Colonic mucosa (tissue), 4 donors: ENCODE results near the gene RAB3IP. TPM values are rescaled to one million over a fixed set of nuclear protein-coding genes. Genes with fewer than 3 reads are reported as not detected.
"Not testable (repeated sequence)": the region's sequence is repeated elsewhere in the genome, so short reads cannot be mapped to it uniquely, and the experiment has no call there.

Source experiments
- DNase-seq: peaks from one replicate; pipeline ENCODE4 v3.0.0-alpha.2; 2020
- H3K27ac ChIP-seq: fragments of 200-600 bp; one replicate; pipeline ENCODE4 v1.8.0; 2021
- H3K27me3 ChIP-seq: fragments of 200-600 bp; one replicate; pipeline ENCODE4 v1.8.0; 2021
- H3K36me3 ChIP-seq: fragments of 200-600 bp; one replicate; pipeline ENCODE4 v1.8.0; 2021
- H3K4me1 ChIP-seq: fragments of 200-600 bp; one replicate; pipeline ENCODE4 v1.8.0; 2021; ENCODE audit warnings: mild to moderate bottlenecking
- H3K4me3 ChIP-seq: fragments of 200-600 bp; one replicate; pipeline ENCODE4 v1.8.0; 2021
- H3K9ac ChIP-seq, 2 donors: one replicate each; pipeline ENCODE4 v1.7.0; 2013; ENCODE audit warnings: control low read depth in 2 of 2, low read depth in 2 of 2, low read length in 2 of 2
- H3K9me3 ChIP-seq: fragments of 200-600 bp; one replicate; pipeline ENCODE4 v1.8.0; 2021
- intact Hi-C: fragments of 100-400 bp; cut with DNase I; formaldehyde crosslinking; loops from one replicate; pipeline ENCODE4 v1.14.1; 2022
- total RNA-seq, 2 donors: library from RNA; stranded (reverse); fragmentation: NEBNext Ultra II Directional in 1 of 2; extraction: Animal tissue kit (Norgen Biotek cat#: 25700) in 1 of 2; gene quantifications; one replicate each; pipeline ENCODE4 v1.2.1, GENCODE V29; 2021
- TF ChIP-seq, protein P1 (sequence below): fragments of 200-600 bp; IDR thresholded peaks from one replicate; pipeline ENCODE4 v1.8.0; 2022; ENCODE audit warnings: antibody characterized with exemption, mild to moderate bottlenecking
- donor health status: healthy.
- donor health status: DM: no; HTN: no; CAD: no.
- donor health status: DM: no; HTN: no; CAD: no.

The RAB3IP gene
- total RNA-seq, 2 donors from 2014 or later = 34.5 to 43.6 TPM

DNA sequence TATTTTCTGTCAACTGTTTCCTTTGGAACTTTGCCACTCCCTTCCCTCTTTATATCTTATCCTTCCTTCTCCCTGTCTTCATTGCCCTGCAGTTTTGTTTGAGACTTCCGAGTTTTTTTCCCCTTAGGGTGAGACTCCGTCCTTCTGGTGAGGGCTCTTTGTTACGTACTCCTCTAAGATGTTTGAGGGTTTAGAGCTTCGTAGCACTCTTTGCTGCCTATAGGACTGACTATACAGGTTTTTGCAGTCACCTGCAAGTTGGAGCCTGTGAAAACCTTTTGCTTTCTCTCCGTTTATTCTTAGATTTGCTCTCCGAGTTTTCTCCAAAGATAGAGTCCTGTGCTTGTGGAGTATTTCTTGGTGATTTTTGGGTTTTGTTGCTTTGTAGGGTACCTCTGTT is 44.7 kb downstream of the RAB3IP start:
- H3K4me3 ChIP-seq = no peak overlapping the region
- TF ChIP-seq, protein P1, sequence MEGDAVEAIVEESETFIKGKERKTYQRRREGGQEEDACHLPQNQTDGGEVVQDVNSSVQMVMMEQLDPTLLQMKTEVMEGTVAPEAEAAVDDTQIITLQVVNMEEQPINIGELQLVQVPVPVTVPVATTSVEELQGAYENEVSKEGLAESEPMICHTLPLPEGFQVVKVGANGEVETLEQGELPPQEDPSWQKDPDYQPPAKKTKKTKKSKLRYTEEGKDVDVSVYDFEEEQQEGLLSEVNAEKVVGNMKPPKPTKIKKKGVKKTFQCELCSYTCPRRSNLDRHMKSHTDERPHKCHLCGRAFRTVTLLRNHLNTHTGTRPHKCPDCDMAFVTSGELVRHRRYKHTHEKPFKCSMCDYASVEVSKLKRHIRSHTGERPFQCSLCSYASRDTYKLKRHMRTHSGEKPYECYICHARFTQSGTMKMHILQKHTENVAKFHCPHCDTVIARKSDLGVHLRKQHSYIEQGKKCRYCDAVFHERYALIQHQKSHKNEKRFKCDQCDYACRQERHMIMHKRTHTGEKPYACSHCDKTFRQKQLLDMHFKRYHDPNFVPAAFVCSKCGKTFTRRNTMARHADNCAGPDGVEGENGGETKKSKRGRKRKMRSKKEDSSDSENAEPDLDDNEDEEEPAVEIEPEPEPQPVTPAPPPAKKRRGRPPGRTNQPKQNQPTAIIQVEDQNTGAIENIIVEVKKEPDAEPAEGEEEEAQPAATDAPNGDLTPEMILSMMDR = no peak
- no peaks in the 10 kb centered on the region for H3K9me3 ChIP-seq
- intact Hi-C loops = no loop called here
- no peak for DNase-seq
- no peaks in the 10 kb centered on the region for H3K4me1 ChIP-seq
- no peak overlapping the region for H3K9ac ChIP-seq
- H3K27ac ChIP-seq = no peak overlapping the region
- no peaks in the 10 kb centered on the region for H3K36me3 ChIP-seq
- H3K27me3 ChIP-seq = no peaks in the 10 kb centered on the region

GRCh38 chr12:69789351-69789750 is 50.7 kb downstream of the RAB3IP start:
- intact Hi-C loops = no loop called here
- no peak overlapping the region for H3K27ac ChIP-seq
- no peaks in the 10 kb centered on the region for H3K4me1 ChIP-seq
- H3K4me3 ChIP-seq = no peak overlapping the region
- no peak for DNase-seq
- no peaks in the 10 kb centered on the region for H3K36me3 ChIP-seq
- no peaks in the 10 kb centered on the region for H3K27me3 ChIP-seq
- H3K9ac ChIP-seq = no peak overlapping the region
- H3K9me3 ChIP-seq = peaks cover 3% of the 10 kb centered on the region
- TF ChIP-seq, protein P1 = no peak

- intact Hi-C loops = no loop called here
- no peak overlapping the region for H3K4me3 ChIP-seq
- no peaks in the 10 kb centered on the region for H3K36me3 ChIP-seq
- no peak overlapping the region for H3K9ac ChIP-seq
- no peak for DNase-seq
- TF ChIP-seq, protein P1 = no peak
- H3K4me1 ChIP-seq = no peaks in the 10 kb centered on the region
- no peaks in the 10 kb centered on the region for H3K27me3 ChIP-seq
- H3K9me3 ChIP-seq = peaks cover 3% of the 10 kb centered on the region
- no peak overlapping the region for H3K27ac ChIP-seq
These were observed 53.9 kb downstream of the RAB3IP start for GRCh38 chr12:69792533-69792932.

GRCh38 chr12:69807101-69807897 is 68.6 kb downstream of the RAB3IP start:
- H3K4me3 ChIP-seq, H3K36me3 ChIP-seq, DNase-seq, H3K4me1 ChIP-seq, intact Hi-C loops, H3K9me3 ChIP-seq, H3K27ac ChIP-seq, H3K27me3 ChIP-seq, H3K9ac ChIP-seq: not testable (repeated sequence)

- no peak overlapping the region for H3K9ac ChIP-seq
- no peaks in the 10 kb centered on the region for H3K27me3 ChIP-seq
- TF ChIP-seq, protein P1 = no peak
- intact Hi-C loops = no loop called here
- H3K4me1 ChIP-seq = no peaks in the 10 kb centered on the region
- H3K27ac ChIP-seq = no peak overlapping the region
- DNase-seq = no peak
- H3K4me3 ChIP-seq = no peak overlapping the region
- H3K36me3 ChIP-seq = no peaks in the 10 kb centered on the region
- H3K9me3 ChIP-seq = no peaks in the 10 kb centered on the region
These were observed 72.3 kb downstream of the RAB3IP start for GRCh38 chr12:69810870-69811498.

DNA sequence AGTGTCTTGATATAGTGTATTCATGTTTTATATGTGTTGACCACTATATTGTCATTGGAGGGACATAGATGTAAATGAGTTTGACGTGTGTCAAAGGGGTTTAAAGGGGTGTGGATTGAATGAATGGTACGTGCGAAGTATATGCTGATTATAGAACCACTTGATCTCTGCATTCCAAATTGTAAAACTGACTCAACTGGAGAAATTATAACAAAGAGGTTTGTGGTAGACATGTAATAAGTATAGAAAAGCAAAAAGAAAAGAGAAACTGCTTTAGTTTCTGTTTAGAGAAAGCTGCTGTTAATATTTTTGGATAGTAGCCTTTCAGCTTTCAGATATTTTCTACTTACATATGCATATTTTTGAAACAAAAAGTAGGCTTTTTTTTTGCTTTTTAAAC is 77.4 kb downstream of the RAB3IP start:
- TF ChIP-seq, protein P1 = no peak
- H3K9ac ChIP-seq = no peak overlapping the region
- intact Hi-C loops = no loop called here

More for the DNA sequence above, 77.4 kb downstream of the RAB3IP start:
- no peaks in the 10 kb centered on the region for H3K9me3 ChIP-seq
- no peak for DNase-seq
- H3K4me3 ChIP-seq = no peak overlapping the region
- no peaks in the 10 kb centered on the region for H3K27me3 ChIP-seq
- H3K27ac ChIP-seq = no peak overlapping the region
- no peaks in the 10 kb centered on the region for H3K36me3 ChIP-seq
- no peaks in the 10 kb centered on the region for H3K4me1 ChIP-seq
